GM19438 (cell line): ENCODE results near the gene TBC1D1.

ENCODE experiments used
- ATAC-seq: cut with Tn5 transposase; IDR thresholded peaks from one replicate; pipeline ENCODE4 v1.9.1; 2021; ENCODE audit warnings: low read depth; ENCODE audit not compliant: unreplicated experiment

TBC1D1 gene

DNA sequence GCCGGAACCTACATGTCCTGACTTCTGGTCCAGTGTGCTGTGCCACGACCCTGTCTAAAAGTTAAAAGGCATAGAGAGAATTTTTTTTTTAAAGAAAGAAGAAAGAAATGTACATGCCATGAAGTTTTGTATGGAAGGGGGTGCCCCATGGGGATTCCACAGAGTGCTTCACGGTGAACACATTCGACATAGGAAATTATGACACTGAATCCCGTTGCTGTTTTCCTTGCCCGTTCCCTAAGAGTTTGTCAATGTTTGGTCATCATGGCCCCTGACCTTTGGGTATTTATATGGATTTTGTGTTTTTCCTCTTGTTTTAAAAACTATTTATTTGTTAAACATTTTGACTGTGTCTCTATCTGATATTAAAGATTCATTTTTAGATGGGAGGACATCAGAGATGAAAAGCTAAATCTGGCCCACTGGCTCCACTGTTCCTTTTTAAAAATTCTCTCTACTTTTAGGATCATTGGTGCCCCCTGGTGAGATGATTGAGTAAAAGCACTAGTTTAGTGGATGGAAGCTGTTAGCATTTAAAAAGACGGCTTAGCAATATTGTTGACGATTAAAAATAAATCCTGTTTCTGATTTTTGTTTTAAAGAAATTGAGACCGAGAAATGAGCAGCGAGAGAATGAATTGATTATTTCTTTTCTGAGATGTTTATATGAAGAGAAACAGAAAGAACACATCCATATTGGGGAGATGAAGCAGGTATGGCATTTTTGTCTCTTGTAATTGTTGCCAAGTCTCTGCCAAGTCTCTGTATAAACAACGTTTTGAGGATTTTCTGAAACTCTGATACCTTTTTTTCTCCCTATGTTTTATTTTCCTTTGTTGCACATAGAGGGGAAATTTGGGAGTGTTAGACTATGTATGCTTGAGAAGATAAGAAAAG is 144.3 kb downstream of the TBC1D1 start:
- ATAC-seq: no peak

DNA sequence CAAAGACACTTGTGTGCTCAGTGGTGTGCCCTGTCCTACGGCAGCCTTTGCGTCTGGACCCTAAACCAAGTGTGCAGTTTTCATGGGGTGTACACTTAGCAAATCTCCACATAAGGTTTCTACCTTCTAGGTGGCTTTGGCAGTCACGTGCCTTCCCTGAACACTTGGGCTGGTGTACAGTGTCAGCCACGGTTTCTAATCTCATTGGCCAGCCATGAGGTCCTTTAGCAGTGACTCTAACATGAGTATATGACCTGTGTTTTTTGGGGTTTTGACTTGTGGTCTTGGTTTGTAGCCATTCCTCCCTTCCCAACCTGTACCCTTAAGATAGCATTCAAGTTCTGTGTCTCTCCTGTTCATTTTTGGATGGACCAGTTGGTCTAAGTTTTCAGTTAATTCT is 145.7 kb downstream of the TBC1D1 start:
- ATAC-seq: no peak

DNA sequence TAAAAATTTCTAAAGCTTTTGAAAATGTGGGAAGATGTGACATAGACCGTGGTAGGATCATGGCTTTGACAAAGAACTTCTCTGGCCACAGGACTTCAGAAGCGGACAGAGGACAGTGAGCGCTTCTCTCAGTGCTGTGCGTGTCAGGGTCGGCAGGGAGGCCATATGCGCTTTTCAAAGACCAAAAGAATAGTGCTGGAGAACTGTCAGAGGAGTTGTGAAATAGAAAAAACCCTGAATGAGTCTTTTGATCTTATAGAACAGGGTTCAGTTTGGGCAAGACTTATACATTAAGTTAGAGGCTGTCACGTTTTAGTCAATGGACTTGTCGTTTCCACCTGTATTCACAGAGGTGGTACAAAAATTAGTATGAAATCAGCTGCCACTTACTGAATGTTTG is 146.7 kb downstream of the TBC1D1 start:
- ATAC-seq: no peak

DNA sequence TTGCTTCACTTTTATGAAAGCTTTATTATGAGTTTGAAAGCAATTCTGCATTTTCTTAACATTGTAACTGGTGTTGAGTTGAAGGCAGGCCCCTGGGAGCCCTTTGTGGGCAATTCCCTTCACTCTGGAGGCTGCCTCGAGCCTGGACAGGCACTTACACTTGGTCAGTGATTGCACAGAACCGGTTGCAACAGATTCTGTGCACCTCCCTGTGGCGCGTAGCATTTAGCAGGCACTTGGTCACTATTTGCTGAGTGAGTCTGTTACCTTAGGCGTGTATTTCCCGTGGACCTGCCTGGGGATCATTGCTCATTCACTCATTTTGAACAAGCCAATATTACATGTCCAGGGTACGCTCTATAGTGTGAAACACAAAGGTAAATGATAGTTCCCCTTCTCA is 149.7 kb downstream of the TBC1D1 start:
- ATAC-seq: no peak

DNA sequence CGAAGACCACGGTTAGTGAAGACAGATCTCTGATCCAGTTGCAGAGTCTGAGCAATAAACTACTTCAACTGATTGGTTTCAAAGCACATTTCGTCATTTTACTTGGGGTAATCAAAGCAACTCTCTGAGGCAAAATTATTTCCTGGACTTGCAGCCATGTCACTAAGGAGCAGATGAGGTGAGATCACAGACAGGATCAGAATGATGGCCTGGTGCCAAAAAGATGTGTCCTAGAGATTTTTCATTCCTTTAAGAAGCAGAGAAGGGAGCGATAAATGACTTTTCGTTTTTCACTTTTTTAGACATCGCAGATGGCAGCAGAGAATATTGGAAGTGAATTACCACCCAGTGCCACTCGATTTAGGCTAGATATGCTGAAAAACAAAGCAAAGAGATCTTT is 153.2 kb downstream of the TBC1D1 start:
- no peak for ATAC-seq

DNA sequence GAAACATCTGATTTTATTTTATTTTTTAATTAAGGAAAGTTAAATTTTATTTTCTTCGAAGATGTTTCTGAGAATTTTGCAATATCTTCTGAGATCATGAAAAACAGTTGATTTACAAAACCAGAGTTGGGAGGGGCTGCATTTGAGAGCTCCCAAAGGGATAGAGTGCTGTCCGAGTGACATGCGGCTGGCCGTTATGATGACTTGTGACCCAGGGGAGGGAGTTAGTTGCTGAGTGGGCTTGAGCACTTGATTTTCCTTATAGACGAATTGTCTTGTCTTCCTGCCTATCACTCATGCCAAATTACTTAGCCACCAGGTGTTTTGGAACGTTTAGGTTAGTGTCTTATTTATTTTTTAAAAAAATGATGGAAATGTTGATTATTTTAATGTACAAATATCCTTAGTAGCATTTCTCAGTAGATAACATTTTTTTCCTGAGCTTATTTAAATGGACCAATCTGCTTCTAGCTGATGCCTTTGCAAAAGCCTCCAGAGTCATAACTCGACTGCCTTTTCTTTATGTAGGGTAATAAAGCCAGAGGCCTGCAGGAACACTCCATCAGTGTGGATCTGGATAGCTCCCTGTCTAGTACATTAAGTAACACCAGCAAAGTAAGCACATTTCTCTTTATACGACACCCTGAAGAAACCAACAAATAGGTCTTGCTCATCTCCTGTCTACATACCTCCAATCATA is 154.6 kb downstream of the TBC1D1 start:
- no peak for ATAC-seq

DNA sequence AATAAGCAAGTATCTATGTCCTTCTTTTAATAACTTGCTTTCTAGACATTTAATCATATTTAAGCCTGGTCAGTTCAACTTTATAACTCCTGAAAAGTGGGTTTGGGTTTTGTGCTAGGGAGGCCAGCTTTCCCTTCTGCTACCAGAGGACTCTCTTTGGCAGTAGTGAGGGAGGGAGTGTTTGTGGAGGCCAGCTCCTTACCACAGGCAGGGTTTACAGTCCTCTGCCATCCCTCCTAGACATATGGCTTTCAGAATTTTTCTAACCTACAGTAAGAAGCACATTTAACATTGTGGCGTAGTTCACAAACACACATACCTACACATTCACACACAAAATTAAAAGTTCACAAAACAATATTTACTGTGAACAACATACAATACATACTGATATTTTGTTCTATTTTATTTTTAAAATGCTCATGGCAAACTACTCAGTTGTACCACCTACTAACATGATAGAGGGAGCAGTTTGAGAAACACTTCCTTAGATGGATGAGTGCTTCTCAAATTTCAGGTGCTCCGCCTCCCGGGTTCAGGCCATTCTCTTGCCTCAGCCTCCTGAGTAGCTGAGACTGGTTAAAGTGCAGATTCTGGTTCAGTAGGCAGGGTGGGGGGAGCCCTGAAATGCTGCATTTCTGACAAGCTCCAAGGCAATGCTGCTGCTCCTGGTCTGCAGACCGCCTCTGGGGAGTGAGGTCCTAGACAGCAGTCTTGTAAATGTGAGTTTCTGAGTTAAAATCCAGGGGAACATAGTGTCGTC is 156.0 kb downstream of the TBC1D1 start:
- no peak for ATAC-seq

DNA sequence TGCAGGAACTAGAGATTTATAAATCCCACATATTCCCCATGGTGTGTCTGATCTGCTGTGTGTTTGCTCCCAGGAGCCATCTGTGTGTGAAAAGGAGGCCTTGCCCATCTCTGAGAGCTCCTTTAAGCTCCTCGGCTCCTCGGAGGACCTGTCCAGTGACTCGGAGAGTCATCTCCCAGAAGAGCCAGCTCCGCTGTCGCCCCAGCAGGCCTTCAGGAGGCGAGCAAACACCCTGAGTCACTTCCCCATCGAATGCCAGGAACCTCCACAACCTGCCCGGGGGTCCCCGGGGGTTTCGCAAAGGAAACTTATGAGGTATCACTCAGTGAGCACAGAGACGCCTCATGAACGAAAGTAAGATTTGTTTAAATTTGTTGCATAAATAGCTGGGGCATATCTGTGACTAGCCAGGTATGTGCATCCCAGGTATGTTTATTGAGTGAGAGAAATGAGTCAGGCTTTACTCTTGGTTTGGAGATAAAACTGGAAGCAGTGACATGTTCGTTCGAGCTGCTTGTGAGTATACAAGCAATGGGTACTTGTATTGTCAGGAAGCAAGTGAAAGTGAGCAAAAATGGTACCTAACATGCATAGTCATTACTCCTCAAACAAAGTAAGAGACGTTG is 158.8 kb downstream of the TBC1D1 start:
- no peak for ATAC-seq

DNA sequence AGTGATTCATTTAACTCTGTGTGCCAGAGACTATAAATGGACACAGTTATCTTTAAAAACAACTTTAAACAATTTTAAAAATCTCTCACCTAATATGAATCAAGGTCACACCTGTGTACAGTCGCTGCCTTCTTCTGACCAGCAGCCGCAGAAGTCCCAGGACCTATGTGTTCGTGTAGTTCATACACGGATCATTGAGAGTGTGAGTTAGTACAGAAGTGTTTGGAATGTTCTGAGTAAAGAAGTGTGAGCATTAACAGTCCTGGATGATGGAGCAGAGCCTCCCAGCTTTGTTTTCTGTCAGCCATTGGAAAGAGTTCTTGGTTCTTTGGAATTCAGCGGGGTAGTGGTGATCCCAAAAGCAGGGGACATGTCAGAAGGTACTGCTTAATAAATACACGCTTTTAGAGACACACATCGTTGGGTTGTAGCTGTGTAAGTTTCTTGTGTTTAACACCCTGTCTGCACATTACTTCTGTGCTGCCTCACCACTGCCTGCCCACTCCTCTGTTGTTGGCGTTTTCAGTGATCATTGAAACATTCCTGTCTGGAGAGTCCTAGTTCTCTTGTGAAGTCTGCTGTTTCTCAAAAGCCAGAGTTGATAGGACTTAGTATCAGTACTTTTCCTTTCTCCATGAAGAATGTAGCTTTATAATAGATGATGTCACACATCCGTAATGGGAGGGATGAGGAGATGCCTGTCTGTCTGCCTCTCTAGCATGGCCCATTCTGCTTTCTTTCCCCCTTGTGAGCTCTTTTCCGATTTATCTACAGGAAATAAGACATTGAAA is 159.9 kb downstream of the TBC1D1 start:
- no peak for ATAC-seq

DNA sequence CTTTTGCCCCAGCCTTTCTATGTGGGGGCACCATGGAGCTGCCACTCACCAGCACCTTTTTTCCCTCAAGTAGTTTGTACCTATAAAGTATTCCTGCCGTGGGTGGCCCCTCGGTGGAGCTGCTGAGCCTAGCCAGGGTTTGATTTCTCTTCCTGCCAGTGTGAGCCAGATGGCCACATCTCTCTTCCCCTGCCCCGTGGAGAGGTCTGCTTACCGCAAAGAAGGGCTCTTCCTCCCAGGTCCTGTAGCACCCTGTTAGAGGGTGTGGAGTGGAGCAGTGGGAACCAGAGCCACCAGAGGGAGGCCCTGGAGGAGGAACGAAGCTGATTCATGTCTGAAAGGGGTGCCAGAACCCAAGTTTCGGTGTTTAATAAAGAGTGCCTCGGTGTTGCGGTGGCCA is 164.7 kb downstream of the TBC1D1 start:
- no peak for ATAC-seq

DNA sequence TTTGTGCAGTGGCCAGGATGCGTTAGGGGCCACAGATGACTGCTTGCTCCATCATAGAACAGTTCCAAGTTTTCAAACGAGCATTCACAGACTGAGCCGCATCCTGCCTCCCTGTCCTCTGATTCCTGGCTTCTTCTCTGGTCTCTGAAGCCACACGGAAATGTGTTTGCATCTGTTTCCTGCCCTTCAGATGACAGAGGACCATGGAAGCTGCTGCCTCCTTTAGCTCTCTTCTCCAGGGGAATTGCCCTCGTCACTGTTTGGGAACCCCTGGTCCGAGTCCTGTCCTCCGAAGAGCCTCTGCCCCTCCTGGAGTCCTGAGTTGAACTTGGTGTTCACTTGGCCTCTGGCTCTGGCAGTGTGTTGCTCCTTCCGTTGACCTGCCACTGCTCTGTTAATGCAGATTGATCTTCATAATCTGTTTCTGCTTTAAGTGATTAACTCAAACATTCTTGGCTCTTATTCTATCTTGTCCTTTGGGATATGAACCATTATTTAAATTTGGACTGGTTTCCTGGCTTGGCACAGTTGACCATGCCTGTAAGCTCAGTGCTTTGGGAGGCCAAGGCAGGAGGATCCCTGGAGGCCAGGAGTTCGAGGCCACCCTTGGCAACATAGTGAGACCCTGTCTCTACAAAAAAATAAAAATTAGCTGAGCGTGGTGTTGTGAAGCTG is 165.3 kb downstream of the TBC1D1 start:
- ATAC-seq: no peak

DNA sequence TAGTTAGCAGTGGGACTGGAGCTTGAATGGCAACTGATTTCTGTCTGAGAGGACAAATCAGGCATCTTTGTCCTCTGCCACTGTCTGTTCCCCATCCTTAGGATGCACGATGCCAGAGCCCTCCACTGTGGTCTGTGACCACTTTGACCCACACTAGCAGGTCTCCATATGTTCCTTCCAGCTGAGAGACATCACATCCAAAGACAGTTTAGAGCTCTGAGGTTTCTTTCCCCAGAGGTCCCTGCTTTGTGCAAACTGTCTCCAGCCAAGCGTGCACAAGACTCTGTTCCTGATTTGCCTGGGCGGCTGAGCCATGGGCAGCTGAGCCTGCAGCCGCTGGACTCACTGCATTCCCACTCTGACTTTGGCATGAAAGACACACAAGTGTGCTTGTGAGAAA is 167.3 kb downstream of the TBC1D1 start:
- no peak for ATAC-seq

DNA sequence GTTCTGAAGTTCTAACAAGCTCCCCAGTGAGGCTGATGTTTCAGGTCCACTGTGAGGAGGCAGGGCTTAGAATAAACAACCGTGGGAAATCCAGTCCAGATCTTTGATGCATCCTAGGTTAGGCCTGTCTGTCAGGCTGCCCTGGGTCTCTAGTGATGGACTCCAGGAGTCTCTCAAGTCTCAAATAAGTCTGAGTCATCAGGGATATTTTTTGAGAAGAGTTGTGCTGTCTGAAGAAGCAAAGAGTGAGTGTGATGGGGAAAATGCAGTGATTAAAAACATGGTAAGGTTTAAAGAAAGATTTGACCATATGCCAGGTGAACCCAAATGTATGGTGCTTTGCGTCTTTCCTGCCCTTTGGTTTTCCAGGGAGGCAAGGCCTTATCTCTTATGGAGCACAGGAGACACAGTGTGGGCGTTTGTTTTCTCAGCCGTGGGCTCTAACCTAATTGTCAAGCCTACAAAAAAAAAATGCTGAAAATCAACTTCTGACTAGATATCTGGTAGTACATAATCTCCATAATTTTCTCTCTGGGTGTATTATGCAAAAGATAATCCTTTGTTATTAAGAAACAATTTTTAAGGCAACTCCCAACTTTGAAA is 170.0 kb downstream of the TBC1D1 start:
- ATAC-seq: no peak

DNA sequence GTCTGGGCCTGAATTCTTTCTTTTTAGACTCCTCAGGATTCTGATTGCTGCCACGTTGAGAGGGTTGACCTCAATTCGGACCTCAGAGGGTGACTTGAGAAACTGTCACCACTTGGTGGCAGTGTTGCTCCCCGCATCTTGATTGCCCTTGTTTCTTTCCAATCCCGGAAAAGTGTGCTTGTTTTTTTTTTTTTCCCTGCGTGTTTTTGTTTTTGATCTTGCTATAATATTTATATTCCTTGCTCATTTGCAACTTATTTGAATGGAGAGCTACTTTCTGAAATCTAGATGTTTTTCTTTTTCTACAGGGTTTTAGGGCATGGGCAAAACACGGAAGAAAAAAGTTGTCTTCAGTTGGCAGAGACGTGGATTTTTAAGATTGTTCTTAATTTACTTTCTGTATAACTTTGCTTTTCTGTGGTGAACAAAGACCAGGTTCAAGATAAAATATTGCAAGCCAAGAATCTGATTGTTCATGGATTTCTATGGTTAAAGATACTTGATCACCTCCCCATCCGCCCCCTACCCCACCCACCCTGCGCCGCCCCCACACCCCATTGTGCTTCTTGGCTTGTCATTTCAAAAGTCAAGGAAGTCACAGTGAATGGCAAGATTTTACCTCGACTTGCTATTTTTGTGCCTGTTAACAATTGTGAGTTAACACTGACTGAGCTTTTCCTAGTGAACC is 171.3 kb downstream of the TBC1D1 start:
- ATAC-seq: peak; percentile 67

DNA sequence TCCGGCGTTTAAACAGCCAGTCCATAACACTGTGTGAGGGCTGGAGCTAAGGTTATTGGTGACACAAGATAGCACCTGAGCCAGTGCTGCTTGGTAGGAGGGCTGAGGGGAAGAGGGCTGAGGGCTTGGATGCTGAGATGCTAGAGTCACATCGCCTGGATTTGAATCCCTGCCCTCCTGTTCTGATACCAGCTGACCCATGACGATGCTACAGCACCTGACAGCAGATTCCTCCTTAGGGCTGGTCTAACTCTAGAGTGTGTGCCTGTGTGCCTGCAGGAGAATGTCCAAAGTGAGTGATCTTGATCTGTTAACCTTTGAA is 171.9 kb downstream of the TBC1D1 start:
- ATAC-seq: no peak

DNA sequence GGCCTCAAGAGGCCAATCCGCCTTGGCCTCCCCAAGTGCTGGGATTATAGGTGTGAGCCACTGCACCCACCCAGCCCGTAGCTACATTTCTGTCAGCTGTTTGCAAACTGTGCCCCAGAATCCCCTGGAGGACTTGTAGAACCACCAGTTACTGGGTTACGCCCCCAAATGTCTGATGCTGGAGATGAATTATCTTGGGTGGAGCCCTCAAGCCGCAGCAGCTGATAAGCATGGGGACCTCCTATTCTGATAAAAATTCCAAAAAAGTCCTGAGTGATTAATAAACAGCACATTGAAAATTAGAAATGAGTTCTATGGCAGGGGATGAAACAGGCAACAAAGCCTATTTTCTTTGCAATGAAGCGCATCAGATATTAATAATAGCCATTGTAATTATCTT is 174.3 kb downstream of the TBC1D1 start:
- ATAC-seq: no peak

DNA sequence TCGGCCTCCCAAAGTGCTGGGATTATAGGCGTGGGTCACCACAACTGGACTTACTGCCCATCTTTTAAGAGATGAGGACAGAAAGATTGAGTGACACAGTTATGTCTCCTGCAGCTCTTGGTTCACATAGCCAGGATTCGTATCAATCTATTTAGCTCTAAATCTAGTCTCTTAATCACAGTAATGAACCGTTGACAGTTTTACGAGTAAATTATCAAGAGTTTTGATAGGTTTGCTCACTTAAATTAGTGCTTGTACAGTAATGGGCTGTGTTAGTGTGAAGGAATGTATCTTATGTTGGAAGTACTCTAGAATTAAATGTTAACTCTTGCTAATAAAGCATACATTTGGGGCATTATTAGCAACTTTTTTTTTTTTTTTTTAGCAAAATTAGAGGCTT is 175.0 kb downstream of the TBC1D1 start:
- no peak for ATAC-seq

DNA sequence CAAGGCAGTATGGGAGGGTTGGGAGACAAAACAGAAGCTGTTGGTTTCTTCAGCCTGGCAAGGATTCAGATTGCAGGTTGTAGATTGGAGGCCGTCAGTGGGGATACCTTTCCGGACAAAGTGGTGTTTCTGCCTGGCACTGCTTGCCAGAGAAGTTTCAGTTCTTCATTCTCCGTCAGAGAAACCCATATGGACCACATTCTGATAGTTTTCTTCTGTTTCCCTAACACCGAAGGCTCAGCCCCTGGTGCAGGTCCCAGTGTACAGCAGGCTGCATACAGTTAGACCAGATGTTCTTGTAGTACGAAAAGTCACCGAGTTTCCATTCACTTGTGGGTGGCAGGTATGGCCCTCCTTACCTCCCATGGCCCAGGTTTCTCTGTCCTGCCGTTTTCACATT is 176.6 kb downstream of the TBC1D1 start:
- no peak for ATAC-seq

DNA sequence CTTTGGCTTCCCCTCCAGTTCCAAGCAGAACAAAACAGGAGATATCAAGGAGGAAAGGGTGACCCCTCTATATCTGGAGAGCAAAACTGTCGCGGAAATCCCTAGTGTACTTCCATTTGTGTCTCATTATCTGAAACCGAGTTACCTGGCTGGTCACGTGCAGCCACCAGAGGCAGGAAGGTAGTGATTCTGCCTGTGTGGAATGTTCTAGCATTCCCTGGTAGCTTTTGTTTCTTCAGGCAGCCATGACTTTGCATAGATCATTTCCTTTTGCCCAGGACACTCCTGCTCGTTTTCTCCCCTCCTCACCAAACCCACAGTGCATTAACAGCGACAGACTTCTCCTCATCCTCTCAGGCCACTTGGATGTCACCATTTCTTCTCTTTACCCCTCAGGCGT is 177.2 kb downstream of the TBC1D1 start:
- no peak for ATAC-seq
